ENCODE data around the gene CFAP251.

DNA sequence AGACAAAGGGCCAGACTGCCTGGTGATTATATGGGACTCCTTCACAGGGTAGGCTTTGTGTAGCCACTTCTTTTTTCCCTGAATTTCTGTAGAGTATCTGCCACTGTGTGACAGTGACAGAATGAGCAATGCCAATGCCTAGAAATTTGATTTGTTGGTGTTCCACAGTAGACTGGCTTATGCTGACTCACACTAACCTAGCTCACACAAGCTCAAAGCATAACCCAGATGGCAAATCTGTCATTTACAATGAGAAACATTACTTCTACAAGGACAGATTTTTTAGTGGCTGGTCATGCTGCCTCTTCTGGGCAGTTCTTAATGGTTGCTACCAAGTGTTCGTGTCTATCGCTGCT is 15.9 kb downstream of the CFAP251 start:
- TF ChIP-seq, protein P1, sequence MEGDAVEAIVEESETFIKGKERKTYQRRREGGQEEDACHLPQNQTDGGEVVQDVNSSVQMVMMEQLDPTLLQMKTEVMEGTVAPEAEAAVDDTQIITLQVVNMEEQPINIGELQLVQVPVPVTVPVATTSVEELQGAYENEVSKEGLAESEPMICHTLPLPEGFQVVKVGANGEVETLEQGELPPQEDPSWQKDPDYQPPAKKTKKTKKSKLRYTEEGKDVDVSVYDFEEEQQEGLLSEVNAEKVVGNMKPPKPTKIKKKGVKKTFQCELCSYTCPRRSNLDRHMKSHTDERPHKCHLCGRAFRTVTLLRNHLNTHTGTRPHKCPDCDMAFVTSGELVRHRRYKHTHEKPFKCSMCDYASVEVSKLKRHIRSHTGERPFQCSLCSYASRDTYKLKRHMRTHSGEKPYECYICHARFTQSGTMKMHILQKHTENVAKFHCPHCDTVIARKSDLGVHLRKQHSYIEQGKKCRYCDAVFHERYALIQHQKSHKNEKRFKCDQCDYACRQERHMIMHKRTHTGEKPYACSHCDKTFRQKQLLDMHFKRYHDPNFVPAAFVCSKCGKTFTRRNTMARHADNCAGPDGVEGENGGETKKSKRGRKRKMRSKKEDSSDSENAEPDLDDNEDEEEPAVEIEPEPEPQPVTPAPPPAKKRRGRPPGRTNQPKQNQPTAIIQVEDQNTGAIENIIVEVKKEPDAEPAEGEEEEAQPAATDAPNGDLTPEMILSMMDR (IDR thresholded peaks at IDR 0.05) = no peak
- TF ChIP-seq POLR2A (IDR thresholded peaks at IDR 0.05) = no peak

Data from esophagus squamous epithelium (tissue), 4 donors.